NCI-H524 (cell line): ENCODE results near the gene MLXIP.
A peak's percentile ranks its signal among the peaks of the same experiment; 100 is the strongest.

Experiments
- DNase-seq, 2 experiments: peaks; one replicate each; lab custom pipeline; 2025; lab: John Stamatoyannopoulos, UW

The MLXIP gene

DNA sequence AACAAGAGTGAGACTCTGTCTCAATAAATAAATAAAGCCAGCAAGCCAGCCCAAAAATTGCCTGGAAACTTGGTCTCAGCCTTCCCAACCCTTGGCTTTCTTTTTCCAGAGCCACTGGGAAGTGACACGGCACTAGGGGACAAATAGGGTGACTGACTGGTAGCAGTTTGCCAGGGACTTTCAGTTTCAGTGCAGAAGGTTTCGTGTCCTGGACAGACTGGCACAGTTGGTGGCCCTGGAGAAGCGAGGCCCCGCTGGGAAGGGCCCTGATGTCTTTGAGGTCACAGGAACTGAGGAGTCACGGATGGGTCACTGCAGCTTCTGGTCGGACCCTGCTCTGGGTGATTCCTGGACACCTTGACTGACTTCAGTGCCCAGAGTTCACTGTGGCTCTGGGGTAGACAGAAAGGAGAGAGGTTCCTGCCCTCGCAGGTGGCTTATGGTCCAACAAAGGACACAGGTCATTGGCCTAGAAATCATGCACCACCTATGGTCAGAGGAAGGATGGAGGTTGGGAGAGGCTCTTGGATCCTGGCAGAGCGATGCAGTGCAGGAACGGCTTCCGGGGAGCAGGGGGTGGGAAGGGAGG lies 107.0 kb downstream of the MLXIP start:
- no peak for DNase-seq

DNA sequence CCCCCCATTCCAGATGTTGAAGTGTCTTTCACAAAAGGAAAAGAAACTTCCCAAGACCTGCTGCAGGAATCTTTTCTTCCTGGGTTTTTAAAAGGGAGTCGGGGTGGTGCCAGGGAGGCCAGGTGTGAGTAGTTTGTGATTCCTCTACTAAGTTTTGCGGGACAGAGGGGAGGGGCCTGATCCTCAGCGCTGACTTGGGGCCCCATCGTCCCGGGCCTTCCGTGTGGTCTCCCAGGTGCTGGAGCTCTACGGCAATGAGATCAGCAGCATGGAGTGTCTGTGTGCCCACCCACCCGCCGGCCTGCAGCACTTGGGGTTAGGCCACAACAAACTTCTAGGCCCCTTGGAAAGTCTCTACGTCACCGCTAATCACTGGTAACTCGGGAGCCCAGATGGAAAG lies 108.9 kb downstream of the MLXIP start:
- DNase-seq: no peak

DNA sequence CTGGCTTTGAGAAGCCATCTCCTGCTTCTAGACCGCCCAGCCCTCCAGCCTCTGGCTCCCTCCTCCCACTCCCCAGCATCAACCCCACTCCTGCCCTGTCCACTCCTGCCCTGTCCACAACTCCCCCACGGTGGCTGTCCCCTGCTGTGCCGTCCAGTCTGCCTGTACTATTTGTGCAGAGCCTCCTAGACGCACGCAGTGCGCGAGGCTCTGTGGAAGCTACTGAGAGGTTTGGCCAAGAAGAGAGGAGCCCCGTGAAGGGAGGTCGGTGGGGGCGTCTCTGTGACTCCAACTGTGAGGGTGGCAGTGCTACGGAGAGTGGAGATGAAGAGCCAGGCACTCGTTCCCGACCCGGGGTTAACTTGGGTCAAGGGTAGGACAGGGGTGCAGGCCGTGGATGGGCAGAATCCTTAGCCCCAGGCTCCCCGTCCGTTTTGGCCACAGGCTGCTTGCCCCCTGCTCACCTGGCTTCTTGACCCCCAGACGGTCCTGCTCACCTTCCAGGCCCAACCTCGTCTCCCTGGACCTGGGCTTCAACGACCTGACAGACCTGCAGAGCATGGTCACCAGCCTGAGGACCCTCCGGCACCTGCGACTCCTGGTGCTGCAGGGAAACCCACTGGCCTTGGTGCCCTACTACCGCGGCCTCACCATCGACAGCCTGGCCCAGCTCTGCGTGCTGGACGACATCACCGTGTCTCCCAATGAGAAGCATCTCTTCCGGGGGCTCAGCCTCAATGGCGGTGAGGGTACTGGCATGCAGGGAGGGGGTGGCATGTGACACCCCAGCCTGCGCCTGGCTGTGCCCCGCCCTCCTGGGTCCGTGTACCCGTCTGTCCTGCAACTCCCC lies 111.3 kb downstream of the MLXIP start:
- DNase-seq: no peak

DNA sequence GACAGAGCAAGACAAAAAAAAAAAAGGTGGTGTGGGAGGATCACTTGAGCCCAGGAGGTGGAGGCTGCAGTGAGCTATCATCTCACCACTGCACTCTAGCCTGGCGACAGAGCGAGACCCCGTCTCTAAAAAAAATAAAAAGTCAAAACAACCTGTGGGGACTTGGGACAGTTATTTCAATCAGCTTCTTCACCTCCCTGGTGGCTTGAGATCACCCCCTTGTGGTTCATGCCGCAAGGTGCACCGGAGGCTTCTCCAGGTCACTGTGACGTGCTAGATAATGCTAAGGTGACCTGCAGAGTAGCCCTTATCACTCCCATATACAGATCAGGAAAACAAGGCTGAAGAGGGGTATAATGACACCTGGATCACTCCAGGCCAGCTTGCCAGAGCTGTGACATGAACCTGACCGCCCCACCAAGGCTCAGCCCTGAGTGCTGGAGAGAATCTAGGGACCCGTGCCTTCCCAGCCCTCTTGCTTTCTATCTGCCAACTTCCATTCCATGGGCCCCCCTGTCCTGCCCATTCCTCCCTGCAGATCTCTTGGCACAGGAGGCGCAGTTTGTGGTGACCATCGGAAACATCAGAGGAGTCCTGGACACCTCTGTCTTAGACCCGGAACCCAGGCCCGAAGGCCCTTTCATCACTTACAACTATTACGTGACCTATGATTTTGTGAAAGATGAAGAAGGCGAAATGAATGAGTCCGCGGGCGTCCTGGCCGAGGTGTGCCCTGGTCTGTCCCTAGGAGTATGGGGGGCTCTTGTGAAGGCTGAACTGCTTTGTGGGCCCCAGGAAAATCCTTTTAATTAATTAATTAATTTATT lies 112.5 kb downstream of the MLXIP start:
- DNase-seq: peak; percentile 24 to 63

DNA sequence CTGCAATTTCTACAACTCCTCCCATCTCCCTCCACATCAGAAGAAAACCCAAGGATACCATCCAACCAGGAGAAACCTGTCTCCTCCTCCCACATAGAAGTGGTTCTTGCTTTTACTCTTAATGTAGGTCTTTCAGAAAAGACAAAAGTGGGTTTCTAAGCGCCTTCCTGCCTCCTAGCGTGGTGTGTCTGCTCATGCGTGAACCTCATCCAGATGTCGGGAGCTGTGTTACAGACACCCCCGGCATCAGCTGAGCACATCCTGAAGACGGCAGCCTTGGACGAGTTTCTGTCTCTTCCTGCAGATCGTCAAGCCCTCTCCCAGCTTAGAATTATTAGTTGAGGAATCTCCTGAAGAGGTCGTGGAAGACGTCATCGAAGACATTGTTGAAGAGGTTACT lies 113.9 kb downstream of the MLXIP start:
- no peak for DNase-seq

DNA sequence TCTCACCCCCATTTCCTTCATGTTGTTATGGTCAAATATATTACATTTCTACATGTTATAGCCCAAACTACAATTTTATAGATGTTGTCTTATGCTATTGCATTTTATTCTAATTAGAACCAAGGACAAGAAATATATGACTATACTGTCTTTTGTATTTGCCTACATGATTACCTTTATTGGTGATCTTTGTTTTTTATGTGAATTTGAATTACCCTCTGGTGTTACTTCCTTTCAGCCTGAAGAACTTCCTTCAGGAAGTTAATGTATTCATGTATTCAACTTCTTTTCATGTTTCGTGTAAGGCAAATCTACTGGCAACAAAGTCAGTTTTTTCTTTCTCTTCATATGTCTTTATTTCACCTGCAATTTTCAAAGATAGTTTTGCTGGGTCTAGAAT lies 116.2 kb downstream of the MLXIP start:
- no peak for DNase-seq

DNA sequence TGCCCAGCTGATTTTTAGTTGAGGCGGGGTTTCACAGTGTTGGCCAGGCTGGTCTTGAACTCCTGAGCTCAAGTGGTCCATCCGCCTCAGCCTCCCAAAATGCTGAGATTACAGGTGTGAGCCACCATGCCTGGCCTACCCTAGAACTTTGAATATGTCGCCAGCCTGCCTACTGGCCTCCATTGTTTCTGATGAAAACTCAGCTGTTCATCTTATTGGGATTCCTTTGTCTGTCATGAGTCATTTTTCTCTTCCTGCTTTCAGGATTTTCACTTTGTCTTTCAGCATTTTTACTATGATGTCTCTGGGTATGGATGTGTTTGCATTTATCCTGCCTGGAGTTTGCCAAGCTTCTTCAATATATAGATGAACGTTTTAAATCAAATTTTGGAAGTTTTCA lies 116.8 kb downstream of the MLXIP start:
- DNase-seq: no peak
